Hematopoietic multipotent progenitor cell treated with erythropoietin and hydrocortisone succinate and interleukin-3 and kit ligand, for 4 days (in vitro differentiated cells): ENCODE data around the gene HPS3.
"Not testable (repeated sequence)": the region's sequence is repeated elsewhere in the genome, so short reads cannot be mapped to it uniquely, and the experiment has no call there.

ENCODE experiments used
- DNase-seq: peaks from one replicate; pipeline ENCODE4 v3.0.0-alpha.2; 2015

The HPS3 gene

GRCh38 chr3:149186721-149187120, 57.3 kb downstream of the HPS3 start:
- DNase-seq = no peak

DNA sequence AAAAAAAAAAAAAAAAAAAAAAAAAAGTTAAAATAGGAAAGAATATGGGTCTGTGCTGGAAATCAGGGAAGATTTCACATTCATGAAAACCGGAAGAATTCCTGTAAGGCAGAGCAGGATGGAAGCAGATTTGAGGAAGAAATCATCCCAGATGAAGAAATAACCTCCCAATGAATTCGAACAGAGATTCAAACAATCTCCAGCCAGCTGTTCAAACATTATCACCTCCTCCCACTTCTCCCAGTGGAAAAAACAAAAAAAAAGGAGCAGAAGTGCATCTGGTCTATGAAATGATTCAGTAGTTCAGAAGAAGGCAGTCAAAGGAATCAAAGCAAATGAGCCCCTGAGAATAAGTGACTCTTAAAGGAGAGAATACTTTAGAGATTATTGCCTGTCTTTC, 59.1 kb downstream of the HPS3 start:
- no peak for DNase-seq

DNA sequence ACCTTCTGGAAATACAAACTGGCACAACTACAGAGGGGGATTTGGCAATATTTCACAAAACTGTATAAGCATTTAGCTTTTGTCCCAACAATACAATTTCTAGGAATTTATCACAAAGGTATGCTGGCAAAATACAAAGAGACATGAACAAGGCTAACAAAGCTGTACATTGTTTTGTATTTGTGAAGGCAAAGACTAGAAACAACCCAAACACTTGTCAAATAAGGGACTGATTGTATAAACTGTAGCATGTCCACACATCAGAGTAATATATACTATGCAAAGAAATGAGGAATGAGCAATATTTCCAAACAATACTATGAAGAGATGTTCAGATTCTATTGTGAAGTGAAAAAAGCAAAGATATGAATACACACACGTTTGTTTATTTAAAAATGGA, 65.8 kb downstream of the HPS3 start:
- DNase-seq = no peak

DNA sequence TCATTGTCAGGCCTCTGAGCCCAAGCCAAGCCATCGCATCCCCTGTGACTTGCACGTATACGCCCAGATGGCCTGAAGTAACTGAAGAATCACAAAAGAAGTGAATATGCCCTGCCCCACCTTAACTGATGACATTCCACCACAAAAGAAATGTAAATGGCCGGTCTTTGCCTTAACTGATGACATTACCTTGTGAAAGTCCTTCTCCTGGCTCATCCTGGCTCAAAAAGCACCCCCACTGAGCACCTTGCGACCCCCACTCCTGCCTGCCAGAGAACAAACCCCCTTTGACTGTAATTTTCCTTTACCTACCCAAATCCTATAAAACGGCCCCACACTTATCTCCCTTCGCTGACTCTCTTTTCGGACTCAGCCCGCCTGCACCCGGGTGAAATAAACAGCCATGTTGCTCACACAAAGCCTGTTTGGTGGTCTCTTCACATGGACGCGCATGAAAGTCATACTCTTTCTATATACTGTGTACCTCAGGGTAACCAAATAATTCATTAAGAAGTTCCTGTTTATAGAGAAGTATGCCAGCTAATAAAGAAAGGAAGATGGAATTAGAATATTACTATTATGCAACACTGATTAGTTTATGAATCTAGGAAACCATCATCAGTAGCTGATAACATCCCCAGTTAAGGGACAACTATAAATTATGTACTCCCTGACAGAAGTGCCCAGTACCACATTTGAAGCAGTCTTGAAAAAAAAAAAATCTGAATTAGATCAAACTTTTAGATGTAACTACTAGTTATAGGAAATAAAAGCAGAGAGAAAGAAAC, 67.6 kb downstream of the HPS3 start:
- not testable (repeated sequence) for DNase-seq

DNA sequence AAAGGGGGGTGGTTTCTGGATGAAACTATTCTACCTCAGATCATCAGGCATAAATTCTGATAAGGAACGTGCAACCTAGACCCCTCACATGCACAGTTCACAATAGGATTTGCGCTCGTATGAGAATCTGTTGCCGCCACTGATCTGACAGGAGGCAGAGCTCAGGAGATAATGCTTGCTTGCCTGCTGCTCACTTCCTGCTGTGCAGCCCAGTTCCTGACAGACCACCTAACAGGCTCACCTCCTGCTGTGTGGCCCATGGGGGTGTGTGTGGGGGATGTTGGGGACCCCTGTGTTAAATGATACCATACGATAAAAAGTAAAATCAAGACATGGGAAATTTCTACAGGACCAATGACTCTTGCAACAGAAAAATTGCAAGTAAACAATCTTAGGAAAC, 68.2 kb downstream of the HPS3 start:
- peak; percentile 13 for DNase-seq

GRCh38 chr3:149198611-149199010, 69.2 kb downstream of the HPS3 start:
- no peak for DNase-seq

DNA sequence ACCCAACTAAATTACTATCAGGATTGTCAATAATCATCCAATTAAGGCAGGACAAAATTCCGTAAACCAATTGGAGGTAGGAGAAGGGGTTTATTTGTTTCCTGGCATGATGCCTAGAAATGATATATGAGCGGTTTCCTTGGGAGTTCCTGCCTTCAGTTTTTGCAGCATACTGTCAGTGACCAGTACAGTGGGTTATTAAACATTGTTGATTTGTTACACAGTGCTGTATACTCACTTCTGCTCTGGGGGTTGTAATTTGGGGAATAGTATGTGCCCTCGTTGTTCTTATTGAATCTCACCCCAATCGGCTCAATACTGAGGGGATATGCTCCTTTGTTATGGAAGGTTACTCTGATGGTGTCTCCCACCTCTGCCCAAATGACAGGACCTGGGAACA, 70.0 kb downstream of the HPS3 start:
- peak; percentile 55 for DNase-seq

DNA sequence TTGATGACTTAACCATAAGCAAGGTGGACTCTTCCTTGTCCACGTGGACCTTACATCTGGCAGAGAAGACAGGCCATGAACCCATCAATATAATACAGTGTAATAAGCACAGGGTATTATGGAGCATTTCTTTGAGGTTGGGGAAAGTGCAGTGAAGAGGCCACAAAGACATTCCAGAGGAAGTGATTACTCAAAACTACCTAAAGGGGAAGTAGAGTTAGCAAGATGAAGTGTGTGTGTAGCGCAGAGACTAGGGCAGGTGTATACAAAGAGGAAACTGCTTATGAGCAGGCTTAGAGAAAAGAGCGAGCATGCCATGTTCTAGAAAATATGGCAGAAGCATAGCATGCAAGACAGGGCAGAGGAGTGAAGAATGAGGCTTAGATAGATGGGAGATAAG, 74.3 kb downstream of the HPS3 start:
- DNase-seq = peak; percentile 71

- no peak for DNase-seq
These were observed 75.1 kb downstream of the HPS3 start for GRCh38 chr3:149204390-149204991.

DNA sequence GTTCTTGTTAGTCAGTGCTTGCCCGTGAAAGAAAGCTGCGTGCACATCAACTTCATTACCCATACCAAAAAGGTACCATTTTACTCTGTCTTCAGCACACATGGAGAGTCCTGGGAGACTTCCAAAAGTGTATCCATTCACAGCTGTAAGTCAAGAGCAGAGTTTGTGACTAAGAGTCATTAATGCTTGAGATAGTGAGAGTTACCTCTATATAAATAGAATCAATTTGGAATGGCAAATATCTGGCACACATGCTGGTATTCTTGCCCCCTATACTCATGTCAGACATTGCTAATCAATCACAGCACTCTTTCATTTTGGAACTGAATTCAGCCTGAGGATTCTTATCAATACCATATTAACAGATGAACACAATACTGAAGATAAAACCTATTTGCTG, 78.0 kb downstream of the HPS3 start:
- DNase-seq = no peak

DNA sequence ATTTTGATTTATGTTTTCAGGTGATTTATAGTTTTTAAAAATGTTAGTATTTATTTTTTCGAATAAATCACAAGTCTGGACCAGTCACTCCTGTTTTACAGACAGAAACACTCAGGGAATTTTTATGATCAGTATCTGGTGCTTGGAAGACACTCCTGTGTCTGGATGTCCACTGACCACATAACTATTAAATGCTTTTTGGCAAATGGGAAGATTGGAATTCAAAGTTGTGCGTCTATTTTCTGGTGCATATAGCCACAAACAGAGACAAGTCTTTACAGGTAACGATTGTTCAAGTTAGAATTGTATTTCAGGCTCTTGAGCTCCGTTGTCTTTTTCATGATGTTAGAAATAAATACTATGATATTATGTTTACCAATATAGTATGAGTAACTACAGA, 80.0 kb downstream of the HPS3 start:
- no peak for DNase-seq

- peak; percentile 9 for DNase-seq
These were observed 82.9 kb downstream of the HPS3 start for GRCh38 chr3:149212386-149212785.

GRCh38 chr3:149214702-149215101, 85.3 kb downstream of the HPS3 start:
- DNase-seq = no peak

GRCh38 chr3:149215515-149215914, 86.1 kb downstream of the HPS3 start:
- DNase-seq = no peak

DNA sequence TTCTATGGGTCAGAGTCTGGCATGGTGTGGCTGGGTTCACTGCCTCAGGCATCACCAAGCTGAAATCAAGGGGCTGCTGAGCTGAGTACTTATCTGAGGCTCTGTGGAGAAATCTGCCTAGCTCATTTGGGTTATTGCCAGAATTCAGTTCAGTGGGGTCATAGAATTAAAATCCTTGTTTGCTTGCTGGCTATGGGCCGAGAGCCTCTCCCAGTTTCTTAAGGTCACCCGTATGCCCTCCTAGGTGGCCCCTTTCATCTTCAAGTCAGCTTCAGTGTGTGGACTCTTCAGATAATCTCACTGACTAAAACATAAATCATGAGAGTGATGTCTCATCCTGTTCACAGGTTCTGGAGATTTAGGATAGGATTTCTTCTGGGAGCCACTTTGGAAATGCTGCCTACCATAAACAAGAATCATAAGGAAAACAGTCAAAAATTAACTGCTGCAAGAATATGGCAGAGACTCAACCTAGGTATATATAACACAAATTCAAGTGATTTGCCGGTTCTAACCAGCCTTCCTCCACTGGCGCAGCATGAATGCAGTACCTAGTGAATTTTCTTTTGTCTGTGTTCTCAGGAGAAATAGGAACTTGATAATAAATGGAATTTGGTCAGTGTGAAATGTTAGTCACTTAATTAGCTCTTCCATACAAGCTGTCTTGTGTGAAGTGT, 86.9 kb downstream of the HPS3 start:
- DNase-seq = no peak

DNA sequence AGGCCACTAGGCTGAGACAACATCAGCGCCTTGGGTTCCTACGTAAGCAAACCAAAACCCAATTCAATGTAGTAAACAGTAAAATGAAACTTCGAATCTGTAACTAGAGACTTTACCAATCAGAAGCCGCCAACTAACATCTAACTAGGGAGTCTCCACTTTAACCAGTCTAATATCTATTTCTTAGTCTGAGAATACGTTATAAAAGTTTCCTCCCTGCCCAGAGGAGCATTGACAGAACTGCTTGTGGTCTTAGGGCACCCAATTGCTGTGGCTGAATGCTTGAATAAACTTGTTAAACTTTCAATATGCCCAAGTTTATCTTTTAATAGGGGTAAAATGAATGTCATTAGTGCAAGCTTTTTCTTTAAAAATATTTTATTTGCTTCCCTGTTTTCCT, 87.9 kb downstream of the HPS3 start:
- no peak for DNase-seq

DNA sequence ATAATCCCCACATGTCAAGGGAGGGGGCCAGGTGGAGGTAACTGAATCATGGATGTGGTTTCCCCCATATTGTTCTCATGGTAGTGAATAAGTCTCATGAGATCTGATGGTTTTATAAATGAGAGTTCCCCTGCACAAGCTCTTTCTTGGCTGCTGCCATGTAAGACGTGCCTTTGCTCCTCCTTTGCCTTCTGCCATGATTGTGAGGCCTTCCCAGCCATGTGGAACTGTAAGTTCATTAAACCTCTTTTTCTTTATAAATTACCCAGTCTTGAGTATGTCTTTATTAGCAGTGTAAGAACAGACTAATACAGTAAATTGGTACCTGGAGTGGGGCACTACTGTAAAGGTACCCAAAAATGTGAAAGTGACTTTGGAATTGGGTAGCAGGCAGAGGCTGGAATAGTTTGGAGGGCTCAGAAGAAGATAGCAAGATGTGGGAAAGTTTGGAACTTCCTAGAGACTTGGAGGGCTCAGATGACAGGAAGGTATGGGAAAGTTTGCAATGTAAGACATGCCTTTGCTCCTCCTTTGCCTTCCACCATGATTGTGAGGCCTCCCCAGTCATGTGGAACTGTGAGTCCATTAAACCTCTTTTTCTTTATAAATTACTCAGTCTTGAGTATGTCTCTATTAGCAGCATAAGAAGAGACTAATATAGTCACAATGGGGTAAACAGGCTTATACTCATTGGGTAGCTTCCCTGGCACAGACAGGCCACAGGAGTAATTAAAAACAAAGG, 90.1 kb downstream of the HPS3 start:
- not testable (repeated sequence) for DNase-seq

GRCh38 chr3:149221783-149222517, 92.5 kb downstream of the HPS3 start, which contains the start of gene CP:
Gene CP, minus strand, starts transcription at chr3:149221829. Its CDS starts 37 bp downstream, at chr3:149221792.
- no peak for DNase-seq
